ENCODE measurements around the gene DAAM2.

- TF ChIP-seq POLR2A (IDR thresholded peaks at IDR 0.05; ENCODE audit: low read depth, low read length) (no peak), POLR2AphosphoS5 (IDR thresholded peaks at IDR 0.05; ENCODE audit: low read depth, low read length) (no peak), TAF1 (IDR thresholded peaks at IDR 0.05; ENCODE audit: borderline replicate concordance, low read depth, low read length) (no peak)
Measured at GRCh38 chr6:39785281-39785680, 6.9 kb upstream of the DAAM2 start.
